Measurements from ENCODE around the gene TBCK. TPM values are rescaled to one million over a fixed set of nuclear protein-coding genes. Genes with fewer than 3 reads are reported as not detected.
A peak's percentile ranks its signal among the peaks of the same experiment; 100 is the strongest.

The TBCK gene
- total RNA-seq, 4 donors from 2014 or later, result 46.5 to 55.3 (median 51.4) TPM

GRCh38 chr4:106208481-106209460 is 107.2 kb downstream of the TBCK start:
- H3K4me1 ChIP-seq, result no peaks in the 10 kb centered on the region
- no peaks in the 10 kb centered on the region for H3K27me3 ChIP-seq
- TF ChIP-seq CTCF (IDR thresholded peaks at IDR 0.05), result no peak
- no peak for TF ChIP-seq POLR2A (IDR thresholded peaks at IDR 0.05)
- no peak for TF ChIP-seq EP300 (IDR thresholded peaks at IDR 0.05)
- DNase-seq (ENCODE audit: low spot score in 2 of 2), result no peak
- H3K4me3 ChIP-seq, result no peak overlapping the region
- WGBS, 2 donors, result 91 to 100% methylated on average over 5 of the region's 5 CpGs
- H3K9me3 ChIP-seq, result no peaks in the 10 kb centered on the region
- H3K36me3 ChIP-seq, result peaks cover 0 to 23% (median 0%) of the 10 kb centered on the region in 3 donors
- no peak overlapping the region for H3K27ac ChIP-seq

DNA sequence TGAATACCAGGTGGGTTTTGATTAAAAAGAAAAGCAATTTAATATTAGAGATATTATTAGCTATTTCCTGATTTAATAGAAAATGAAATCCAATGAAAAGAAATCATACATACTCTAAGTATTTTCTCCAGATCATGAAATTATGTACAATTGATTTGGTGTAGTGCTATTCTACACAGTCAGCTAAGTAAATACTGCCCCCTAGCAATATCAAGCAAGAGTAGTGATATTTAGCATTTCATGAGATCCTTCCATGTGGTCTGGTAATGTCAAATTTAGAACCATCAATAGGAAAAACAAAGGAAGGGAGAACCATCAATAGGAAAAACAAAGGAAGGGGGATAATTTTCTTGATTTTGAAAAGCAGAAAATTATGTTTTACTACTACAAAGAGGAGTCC is 114.6 kb downstream of the TBCK start:
- Histone ChIP-seq H3K27me3 (no peaks in the 10 kb centered on the region), H3K4me3 (no peak overlapping the region), H3K4me1 (no peaks in the 10 kb centered on the region), H3K36me3 (no peaks in the 10 kb centered on the region), H3K27ac (no peak overlapping the region), H3K9me3 (no peaks in the 10 kb centered on the region)
- no peak for DNase-seq (ENCODE audit: low spot score in 2 of 2)
- TF ChIP-seq CTCF (IDR thresholded peaks at IDR 0.05), result peak in 2 of 5 experiments; percentile 16 to 33
- TF ChIP-seq POLR2A (IDR thresholded peaks at IDR 0.05), result no peak
- TF ChIP-seq EP300 (IDR thresholded peaks at IDR 0.05), result no peak

DNA sequence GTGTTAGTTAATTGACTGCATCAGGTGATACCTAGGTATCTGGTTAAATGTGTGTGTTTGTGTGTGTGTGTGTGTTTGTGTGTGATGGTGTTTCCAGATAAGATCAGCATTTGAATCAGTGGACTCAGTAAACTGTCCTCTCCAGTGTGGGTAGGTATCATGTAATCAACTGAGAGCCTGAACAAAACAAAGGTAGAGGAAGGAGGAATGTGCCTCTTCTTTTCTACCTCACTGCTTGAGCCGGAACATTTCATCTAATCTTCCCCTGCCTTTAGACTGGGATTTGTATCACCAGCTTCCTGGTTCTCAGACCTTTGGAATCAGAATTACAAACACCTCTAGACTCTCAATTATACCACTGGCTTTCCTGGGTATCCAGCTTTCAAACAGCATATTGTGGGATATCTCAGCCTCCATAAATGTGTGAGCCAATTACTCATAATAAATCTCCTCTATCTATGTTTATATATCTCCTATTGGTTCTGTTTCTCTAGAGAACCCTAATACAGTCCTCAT is 120.5 kb downstream of the TBCK start:
- Histone ChIP-seq H3K36me3 (peaks cover 0 to 32% (median 0%) of the 10 kb centered on the region in 3 donors), H3K9me3 (no peaks in the 10 kb centered on the region), H3K4me3 (no peak overlapping the region), H3K4me1 (no peaks in the 10 kb centered on the region), H3K27ac (no peak overlapping the region), H3K27me3 (no peaks in the 10 kb centered on the region)
- WGBS, 2 donors, result 95 to 100% methylated on average over 1 of the region's 1 CpG
- no peak for TF ChIP-seq EP300 (IDR thresholded peaks at IDR 0.05)
- TF ChIP-seq CTCF (IDR thresholded peaks at IDR 0.05), result no peak
- no peak for TF ChIP-seq POLR2A (IDR thresholded peaks at IDR 0.05)
- DNase-seq (ENCODE audit: low spot score in 2 of 2), result no peak

DNA sequence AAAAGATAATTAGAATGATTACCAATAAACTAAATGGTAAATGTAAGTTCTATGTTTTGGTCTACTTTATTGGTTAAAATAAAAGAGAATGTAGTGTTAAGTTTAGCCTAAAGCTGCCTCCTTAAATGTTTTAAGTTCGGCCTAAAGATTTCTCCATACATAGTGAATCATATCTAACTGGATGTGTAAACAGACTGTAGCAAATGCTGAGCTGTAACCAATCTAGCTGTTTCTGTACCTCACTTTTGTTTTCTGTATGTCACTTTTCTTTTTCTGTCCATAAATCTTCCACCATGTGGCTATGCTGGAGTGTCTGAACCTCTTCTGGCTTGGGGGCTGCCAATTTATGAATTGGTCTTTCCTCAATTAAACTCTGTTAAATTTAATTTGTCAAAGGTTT is 121.2 kb downstream of the TBCK start:
- H3K4me1 ChIP-seq, result no peaks in the 10 kb centered on the region
- WGBS, 2 donors, result 94 to 100% methylated on average over 1 of the region's 1 CpG
- H3K4me3 ChIP-seq, result no peak overlapping the region
- H3K27me3 ChIP-seq, result no peaks in the 10 kb centered on the region
- H3K36me3 ChIP-seq, result peaks cover 0 to 32% (median 0%) of the 10 kb centered on the region in 3 donors
- DNase-seq (ENCODE audit: low spot score in 2 of 2), result no peak
- H3K9me3 ChIP-seq, result no peaks in the 10 kb centered on the region
- H3K27ac ChIP-seq, result no peak overlapping the region
- TF ChIP-seq CTCF (IDR thresholded peaks at IDR 0.05), result no peak
- TF ChIP-seq POLR2A (IDR thresholded peaks at IDR 0.05), result no peak
- no peak for TF ChIP-seq EP300 (IDR thresholded peaks at IDR 0.05)

- DNase-seq (ENCODE audit: low spot score in 2 of 2), result no peak
- no peaks in the 10 kb centered on the region for H3K9me3 ChIP-seq
- no peaks in the 10 kb centered on the region for H3K4me1 ChIP-seq
- H3K36me3 ChIP-seq, result peaks cover 0 to 47% (median 0%) of the 10 kb centered on the region in 3 donors
- no peaks in the 10 kb centered on the region for H3K27me3 ChIP-seq
- H3K27ac ChIP-seq, result no peak overlapping the region
- TF ChIP-seq CTCF (IDR thresholded peaks at IDR 0.05) (no peak), POLR2A (IDR thresholded peaks at IDR 0.05) (no peak), EP300 (IDR thresholded peaks at IDR 0.05) (no peak)
- H3K4me3 ChIP-seq, result no peak overlapping the region
- 93 to 95% methylated on average over 1 of the region's 1 CpG for WGBS, 2 donors
Measured at GRCh38 chr4:106192131-106192530, 123.9 kb downstream of the TBCK start.
